Tongue (tissue), 2 donors: ENCODE data around the gene HEMK1. TPM values are rescaled to one million over a fixed set of nuclear protein-coding genes. Genes with fewer than 3 reads are reported as not detected.

Experiments
- DNase-seq: peaks from one replicate; pipeline ENCODE4 v3.0.0-alpha.2; 2015
- total RNA-seq: library from RNA; depleted of rRNA; stranded (reverse); fragments of >200 nt; gene quantifications from one replicate; pipeline ENCODE4 v1.2.3, GENCODE V29; 2014

HEMK1 gene
- total RNA-seq, 1 donor from 2014 or later: 12.4 TPM

DNA sequence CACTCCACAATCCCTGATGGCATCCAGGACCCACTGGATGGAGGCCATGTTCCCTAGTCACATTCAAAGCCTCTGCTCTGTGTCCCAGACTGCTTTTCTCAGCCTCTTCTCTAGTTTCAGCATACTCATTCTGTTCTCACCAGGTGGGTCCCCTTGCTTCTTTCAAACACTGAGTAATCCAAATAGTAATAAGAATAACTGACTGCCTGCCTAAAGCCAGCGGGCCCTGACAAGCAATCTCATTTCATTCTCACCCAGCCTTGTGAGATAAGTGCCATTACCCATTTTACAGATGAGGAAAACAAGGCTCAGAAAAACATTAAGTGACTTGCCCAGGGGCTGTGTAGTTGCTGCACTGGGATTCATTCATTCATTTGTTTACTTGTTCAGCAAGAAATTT, 73.1 kb downstream of the HEMK1 start:
- DNase-seq: no peak

DNA sequence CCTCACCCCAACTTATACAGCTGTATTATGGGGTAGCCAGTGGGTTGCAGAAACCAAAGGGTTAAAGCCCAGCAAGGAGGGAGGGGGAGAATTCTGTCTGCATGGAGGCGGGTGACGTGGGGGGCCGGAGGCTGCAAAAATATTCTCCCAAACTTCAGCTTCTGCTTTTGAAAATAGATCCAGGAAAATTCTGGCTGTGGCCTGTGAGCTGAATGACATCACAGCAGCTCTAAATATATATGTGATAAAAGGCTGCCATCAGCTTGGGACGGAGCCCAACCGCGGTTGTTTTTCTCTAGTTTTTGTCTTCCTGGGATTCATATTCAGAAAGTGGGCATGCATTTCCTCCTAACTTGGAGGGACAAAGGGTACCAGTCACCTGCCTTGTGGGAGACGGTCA, 75.2 kb downstream of the HEMK1 start:
- peak; percentile 8 for DNase-seq

DNA sequence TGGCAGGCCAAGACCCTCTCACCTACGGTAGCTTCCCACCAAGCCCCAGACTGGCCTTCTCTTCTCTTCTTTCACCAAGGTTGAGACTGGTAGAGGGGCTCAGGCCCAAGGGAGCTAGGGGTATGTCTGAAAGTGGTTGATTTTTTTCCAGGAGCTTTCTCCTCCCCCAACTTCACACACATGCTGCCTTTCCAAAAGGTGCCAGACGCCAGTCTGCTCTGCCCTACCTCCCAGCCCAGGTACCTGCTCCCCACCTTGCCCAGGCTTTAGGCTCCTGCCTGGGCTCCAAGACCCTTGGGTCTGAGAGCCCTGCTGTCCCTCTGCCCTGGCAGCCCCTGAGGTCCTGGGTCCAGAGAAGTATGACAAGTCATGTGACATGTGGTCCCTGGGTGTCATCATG, 76.1 kb downstream of the HEMK1 start:
- DNase-seq: no peak

Other genes starting within 250 kb of the HEMK1 start
- gene HYAL2, start 246.8 kb upstream of the HEMK1 start, total RNA-seq: 53.9 TPM
- 40.0 TPM for gene TUSC2, start 241.3 kb upstream of the HEMK1 start, total RNA-seq
- 43.2 TPM for gene RASSF1, start 228.7 kb upstream of the HEMK1 start, total RNA-seq
- not detected for gene ZMYND10, start 223.8 kb upstream of the HEMK1 start, total RNA-seq
- 19.4 TPM for gene NPRL2, start 218.7 kb upstream of the HEMK1 start, total RNA-seq
- 10.6 TPM for gene CYB561D2, start 218.7 kb upstream of the HEMK1 start, total RNA-seq
- 30.4 TPM for gene TMEM115, start 210.0 kb upstream of the HEMK1 start, total RNA-seq
- 4.3 TPM for gene CACNA2D2, start 65.9 kb upstream of the HEMK1 start, total RNA-seq
- 25.1 TPM for gene C3orf18, start 1.8 kb upstream of the HEMK1 start, total RNA-seq
- gene CISH, start 42.3 kb downstream of the HEMK1 start, total RNA-seq: 6.5 TPM
- gene MAPKAPK3, start 47.6 kb downstream of the HEMK1 start, total RNA-seq: 42.0 TPM
- gene DOCK3, start 105.4 kb downstream of the HEMK1 start, total RNA-seq: 0.51 TPM